K562 (cell line): Measurements from ENCODE around the gene MAD1L1. TPM values are rescaled to one million over a fixed set of nuclear protein-coding genes. Genes with fewer than 3 reads are reported as not detected.

Source experiments
- ATAC-seq: fragments of 200-7000 bp; cut with Tn5 transposase; 3 replicates; pipeline ENCODE4 v1.9.1; 2020; ENCODE audit warnings: moderate library complexity
- BruUV-seq: library from RNA; stranded (reverse); fragments of 400-500 nt; replicated peaks from 2 replicates; lab custom pipeline; 2021; lab: Mats Ljungman, UMichigan
- CTCF ChIA-PET: fragments of 300-600 bp; formaldehyde crosslinking; extraction: SDS; loops from one replicate; lab custom pipeline; 2021; ENCODE audit warnings: low intra/inter-chr PET ratio; lab: Yijun Ruan, JAX
- POLR2A ChIA-PET: fragments of 300-600, 350-650 bp; sonication (Branson Sonifier 250); formaldehyde crosslinking; extraction: SDS; loops from one replicate; lab custom pipeline; 2021; ENCODE audit warnings: antibody characterized with exemption, inconsistent platforms; lab: Yijun Ruan, JAX
- DNase-seq, 4 experiments: peaks; one replicate each; pipeline versions ENCODE4 v3.0.0 to v3.0.0-alpha.2; 2011 to 2018; ENCODE audit warnings: low spot score in 3 of 4, mixed read lengths in 3 of 4; ENCODE audit errors: extremely low read depth in 1 of 4
- FAIRE-seq: peaks from 2 replicates; lab custom pipeline; 2011; peaks lifted over from hg19 to GRCh38; lab: Jason Lieb, UNC
- H2AFZ ChIP-seq: 2 replicates; pipeline ENCODE4 v1.6.0; 2011; ENCODE audit warnings: low read depth, low read length, control low read depth, inconsistent platforms
- H3K27ac ChIP-seq: fragments of 200-600 bp; 3 replicates; pipeline ENCODE4 v1.8.0; 2011; ENCODE audit warnings: low read depth, mild to moderate bottlenecking, control low read depth, inconsistent platforms, low read length, moderate library complexity, mixed read lengths; ENCODE audit errors: extremely low read depth
- H3K27me3 ChIP-seq, 2 experiments: fragments of 300-600 bp in 1 of 2; 2 replicates in 1 of 2; 3 replicates in 1 of 2; pipeline versions ENCODE4 v1.6.0 to v1.8.0; 2011; ENCODE audit warnings: inconsistent platforms in 2 of 2, low read length in 2 of 2, mild to moderate bottlenecking in 1 of 2, mixed read lengths in 1 of 2, moderate library complexity in 1 of 2; ENCODE audit not compliant: control insufficient read depth in 2 of 2, insufficient read depth in 2 of 2
- H3K36me3 ChIP-seq: fragments of 300-600 bp; 3 replicates; pipeline ENCODE4 v1.8.0; 2011; ENCODE audit warnings: mild to moderate bottlenecking, low read length, inconsistent platforms; ENCODE audit not compliant: control insufficient read depth, insufficient read depth
- H3K4me1 ChIP-seq, 2 experiments: fragments of 200-600 bp in 1 of 2; replicated peaks in 1 of 2; 2 replicates in 1 of 2; 3 replicates in 1 of 2; pipeline versions ENCODE4 v1.5.1 to v1.8.0; 2011; ENCODE audit warnings: inconsistent platforms in 2 of 2, low read length in 2 of 2, mild to moderate bottlenecking in 1 of 2, mixed read lengths in 1 of 2, moderate library complexity in 1 of 2; ENCODE audit not compliant: control insufficient read depth in 2 of 2, insufficient read depth in 2 of 2
- H3K4me2 ChIP-seq: 2 replicates; pipeline ENCODE4 v1.6.1; 2011; ENCODE audit warnings: low read length, control low read depth, inconsistent platforms, mixed read lengths; ENCODE audit not compliant: insufficient read depth
- H3K4me3 ChIP-seq: fragments of 200-600 bp; sonication (generic), shearing (Covaris generic); 2 replicates; pipeline ENCODE4 v1.5.1; 2016; ENCODE audit warnings: control low read depth, inconsistent platforms
- H3K79me2 ChIP-seq: fragments of 200-600 bp; 3 replicates; pipeline ENCODE4 v1.8.0; 2011; ENCODE audit warnings: low read length, inconsistent platforms; ENCODE audit not compliant: control insufficient read depth, insufficient read depth
- H3K9ac ChIP-seq, 2 experiments: 2 replicates each; pipeline versions ENCODE4 v1.6.0 to v1.6.1; 2011; ENCODE audit warnings: low read depth in 2 of 2, low read length in 2 of 2, control low read depth in 1 of 2, inconsistent platforms in 1 of 2, mild to moderate bottlenecking in 1 of 2, mixed read lengths in 1 of 2; ENCODE audit not compliant: insufficient read depth in 1 of 2
- H3K9me1 ChIP-seq: one replicate; pipeline ENCODE4 v1.6.0; 2011; ENCODE audit warnings: inconsistent platforms, mild to moderate bottlenecking, low read length, moderate library complexity; ENCODE audit not compliant: control insufficient read depth, insufficient read depth
- H3K9me3 ChIP-seq: replicated peaks from 2 replicates; pipeline ENCODE4 v1.5.1; 2011; ENCODE audit warnings: low read depth, low read length, inconsistent platforms; ENCODE audit not compliant: control insufficient read depth, insufficient read depth
- H4K20me1 ChIP-seq: replicated peaks from 2 replicates; pipeline ENCODE4 v1.6.1; 2011; ENCODE audit warnings: low read length, inconsistent platforms, mixed read lengths; ENCODE audit not compliant: control insufficient read depth, insufficient read depth
- BDP1 ChIP-seq: IDR thresholded peaks from 3 replicates; pipeline ENCODE4 v1.6.1; 2011; ENCODE audit not compliant: insufficient read length, insufficient read depth
- CHCHD3 ChIP-seq: fragments of 250-450 bp; sonication (Bioruptor Pico); IDR thresholded peaks from 2 replicates; pipeline ENCODE4 v2.1.2; 2022; ENCODE audit warnings: mild to moderate bottlenecking
- MCM3 ChIP-seq: fragments of 450-650 bp; IDR thresholded peaks from 2 replicates; pipeline ENCODE4 v1.6.1; 2016
- NFRKB ChIP-seq: fragments of 450-650 bp; IDR thresholded peaks from 2 replicates; pipeline ENCODE4 v1.6.1; 2016; ENCODE audit warnings: low read depth
- NR2C1 ChIP-seq, 2 experiments: fragments of 450-650 bp; IDR thresholded peaks; 2 replicates each; pipeline ENCODE4 v1.6.1; 2017; ENCODE audit warnings: mild to moderate bottlenecking in 2 of 2, antibody characterized with exemption in 1 of 2, inconsistent platforms in 1 of 2, missing compliant biosample characterization in 1 of 2, missing genetic modification characterization in 1 of 2
- RAD51 ChIP-seq: fragments of 450-650 bp; IDR thresholded peaks from 2 replicates; pipeline ENCODE4 v1.7.1; 2016; ENCODE audit warnings: low read depth, mild to moderate bottlenecking, borderline replicate concordance
- SAP30 ChIP-seq: fragments of 200-600 bp; sonication (generic); IDR thresholded peaks from 2 replicates; pipeline ENCODE4 v1.6.1; 2012; ENCODE audit warnings: borderline replicate concordance, low read depth, mild to moderate bottlenecking, moderate library complexity, low read length, control low read depth, inconsistent platforms; ENCODE audit not compliant: insufficient read depth, poor library complexity, severe bottlenecking
- SRSF7 ChIP-seq: fragments of 200-400 bp; formaldehyde crosslinking; optimal IDR thresholded peaks from 2 replicates; pipeline ENCODE3; 2017; ENCODE audit warnings: mild to moderate bottlenecking, low read depth, low read length
- TBP ChIP-seq: optimal IDR thresholded peaks from 2 replicates; pipeline ENCODE3; 2011; ENCODE audit warnings: low read depth, low read length, improper control_type of control experiment
- WGBS: fragments of 100-300 bp; shearing (Covaris generic); methylation state at CpG from one replicate; pipeline ENCODE4 v1.1.6; 2016; ENCODE audit warnings: low coverage, mixed read lengths; ENCODE audit not compliant: insufficient coverage; ENCODE audit errors: missing lambda C conversion rate; 5-methylcytosine and 5-hydroxymethylcytosine counted together
- in situ Hi-C: fragments of 300-500 bp; cut with MboI; formaldehyde crosslinking; loops from 4 replicates; pipeline ENCODE4 v1.15.0; 2018; ENCODE audit warnings: inconsistent platforms, mixed read lengths
- intact Hi-C: fragments of 100-400 bp; cut with micrococcal nuclease; formaldehyde crosslinking; loops from 2 replicates; pipeline ENCODE4 v1.14.2; 2022
- polyA plus RNA-seq, 8 experiments: library from polyadenylated mRNA; depleted of rRNA in 4 of 8; stranded (reverse) in 5 of 8; unstranded in 3 of 8; fragments of >200 nt; fragmentation: Nextera tagmentation in 2 of 8; fragmentation: Illumina TruSeq in 1 of 8; extraction: Ambion mirVana in 2 of 8; extraction: Trizol in 1 of 8; gene quantifications; 2 replicates each; pipeline versions ENCODE4 v1.2.1 to v1.2.3, GENCODE V29; 2011 to 2014; ENCODE audit warnings: inconsistent platforms in 1 of 8, missing spikeins in 1 of 8
- total RNA-seq, 7 experiments: library from RNA; depleted of rRNA in 6 of 7; stranded (reverse); fragments of >200 nt in 6 of 7; fragmentation: Illumina TruSeq in 2 of 7; extraction: Trizol in 2 of 7; gene quantifications; 2 replicates each; pipeline versions ENCODE4 v1.2.1 to v1.2.3, GENCODE V29; 2011 to 2021; ENCODE audit warnings: low replicate concordance in 1 of 7
- TF ChIP-seq, protein P1 (sequence below): sonication (generic); formaldehyde crosslinking; IDR thresholded peaks from 2 replicates; pipeline ENCODE4 v1.8.0; 2023; ENCODE audit warnings: missing genetic modification reagents, mild to moderate bottlenecking, borderline replicate concordance

The MAD1L1 gene
- total and polyA plus RNA-seq, 9 of the 15 experiments (the other 6 are each of a cell fraction or from before 2014, with no cell fraction given), result 1.7 to 89.7 (median 18.0) TPM

DNA sequence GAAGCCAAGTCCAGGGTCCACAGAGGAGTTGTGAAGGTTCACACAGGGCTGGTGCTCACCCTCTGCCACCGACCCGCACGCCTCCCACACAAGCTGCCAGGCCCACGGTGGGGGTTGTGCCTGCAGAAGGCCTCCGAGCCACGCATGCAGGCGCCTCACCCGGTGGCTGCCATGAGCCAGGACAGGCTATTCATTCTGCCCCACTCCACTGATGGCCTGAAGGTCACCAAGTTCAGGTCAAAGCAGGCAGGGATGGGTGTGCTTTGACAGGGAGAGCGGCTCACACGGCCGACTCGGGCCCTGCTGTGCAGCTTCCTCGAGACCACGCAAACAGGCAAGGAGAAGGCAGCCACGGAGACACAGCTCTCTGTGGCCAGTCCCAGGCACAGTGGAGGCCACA is 143.9 kb downstream of the MAD1L1 start (continued):
- TF ChIP-seq, protein P1, sequence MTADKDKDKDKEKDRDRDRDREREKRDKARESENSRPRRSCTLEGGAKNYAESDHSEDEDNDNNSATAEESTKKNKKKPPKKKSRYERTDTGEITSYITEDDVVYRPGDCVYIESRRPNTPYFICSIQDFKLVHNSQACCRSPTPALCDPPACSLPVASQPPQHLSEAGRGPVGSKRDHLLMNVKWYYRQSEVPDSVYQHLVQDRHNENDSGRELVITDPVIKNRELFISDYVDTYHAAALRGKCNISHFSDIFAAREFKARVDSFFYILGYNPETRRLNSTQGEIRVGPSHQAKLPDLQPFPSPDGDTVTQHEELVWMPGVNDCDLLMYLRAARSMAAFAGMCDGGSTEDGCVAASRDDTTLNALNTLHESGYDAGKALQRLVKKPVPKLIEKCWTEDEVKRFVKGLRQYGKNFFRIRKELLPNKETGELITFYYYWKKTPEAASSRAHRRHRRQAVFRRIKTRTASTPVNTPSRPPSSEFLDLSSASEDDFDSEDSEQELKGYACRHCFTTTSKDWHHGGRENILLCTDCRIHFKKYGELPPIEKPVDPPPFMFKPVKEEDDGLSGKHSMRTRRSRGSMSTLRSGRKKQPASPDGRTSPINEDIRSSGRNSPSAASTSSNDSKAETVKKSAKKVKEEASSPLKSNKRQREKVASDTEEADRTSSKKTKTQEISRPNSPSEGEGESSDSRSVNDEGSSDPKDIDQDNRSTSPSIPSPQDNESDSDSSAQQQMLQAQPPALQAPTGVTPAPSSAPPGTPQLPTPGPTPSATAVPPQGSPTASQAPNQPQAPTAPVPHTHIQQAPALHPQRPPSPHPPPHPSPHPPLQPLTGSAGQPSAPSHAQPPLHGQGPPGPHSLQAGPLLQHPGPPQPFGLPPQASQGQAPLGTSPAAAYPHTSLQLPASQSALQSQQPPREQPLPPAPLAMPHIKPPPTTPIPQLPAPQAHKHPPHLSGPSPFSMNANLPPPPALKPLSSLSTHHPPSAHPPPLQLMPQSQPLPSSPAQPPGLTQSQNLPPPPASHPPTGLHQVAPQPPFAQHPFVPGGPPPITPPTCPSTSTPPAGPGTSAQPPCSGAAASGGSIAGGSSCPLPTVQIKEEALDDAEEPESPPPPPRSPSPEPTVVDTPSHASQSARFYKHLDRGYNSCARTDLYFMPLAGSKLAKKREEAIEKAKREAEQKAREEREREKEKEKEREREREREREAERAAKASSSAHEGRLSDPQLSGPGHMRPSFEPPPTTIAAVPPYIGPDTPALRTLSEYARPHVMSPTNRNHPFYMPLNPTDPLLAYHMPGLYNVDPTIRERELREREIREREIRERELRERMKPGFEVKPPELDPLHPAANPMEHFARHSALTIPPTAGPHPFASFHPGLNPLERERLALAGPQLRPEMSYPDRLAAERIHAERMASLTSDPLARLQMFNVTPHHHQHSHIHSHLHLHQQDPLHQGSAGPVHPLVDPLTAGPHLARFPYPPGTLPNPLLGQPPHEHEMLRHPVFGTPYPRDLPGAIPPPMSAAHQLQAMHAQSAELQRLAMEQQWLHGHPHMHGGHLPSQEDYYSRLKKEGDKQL, result no peak
- no peak for TF ChIP-seq MCM3
- no peak for TF ChIP-seq RAD51
- no peak for TF ChIP-seq SRSF7
- TF ChIP-seq NFRKB, result no peak
- no peak for TF ChIP-seq TBP
- TF ChIP-seq BDP1, result no peak

DNA sequence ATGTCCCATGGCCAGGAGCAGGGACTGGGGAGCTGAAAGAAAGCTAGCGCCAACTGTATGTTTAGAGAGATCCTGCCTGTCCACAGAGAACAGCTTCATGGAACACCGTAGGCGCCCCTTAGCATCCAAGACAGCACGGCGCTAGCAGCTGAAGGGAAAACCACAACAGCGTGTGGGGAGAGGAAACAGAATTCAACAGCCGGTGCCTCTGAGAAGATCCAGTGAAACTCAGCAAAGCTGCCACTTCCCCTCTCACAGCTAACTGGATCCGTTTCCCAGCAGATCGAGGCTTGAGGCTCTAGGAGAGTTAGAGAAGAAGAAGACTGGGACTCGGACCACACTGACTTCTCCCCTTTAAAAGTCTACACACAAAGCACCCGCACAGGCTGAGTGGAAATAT is 145.0 kb downstream of the MAD1L1 start:
- Histone ChIP-seq H3K27me3 (no peaks in the 10 kb centered on the region), H4K20me1 (0 out of 2 replicates have a peak, but pooled peaks cover 3% of the 10 kb centered on the region), H3K9ac (no peak overlapping the region; a peak in 1 of 4 replicates), H3K4me1 (peaks cover 0 to 28% of the 10 kb centered on the region in 2 experiments; a peak in 2 of 5 replicates), H3K79me2 (no peaks in the 10 kb centered on the region), H2AFZ (no peak overlapping the region), H3K9me3 (no peaks in the 10 kb centered on the region), H3K36me3 (peaks cover 6% of the 10 kb centered on the region; the same call in 2 of the 3 replicates), H3K4me3 (no peak overlapping the region), H3K9me1 (peaks cover 3% of the 10 kb centered on the region), H3K4me2 (no peak overlapping the region), H3K27ac (no peak overlapping the region)
- ATAC-seq, result no peak
- BruUV-seq, result no TSS peak
- no peak for DNase-seq
- no peak for FAIRE-seq
- intact Hi-C loops, result no loop called here
- 89% methylated on average over 11 of the region's 11 CpGs for WGBS
- ChIA-PET POLR2A (interaction anchor here (0.6 to 0.8 kb wide), 2 partner anchors 8 to 9 kb away, joined by 3 to 4 read pairs; no protein-coding TSS in a partner anchor), CTCF (no interaction called here)
- in situ Hi-C loops, result no loop called here
- no peak for TF ChIP-seq SAP30
- no peak for TF ChIP-seq NR2C1 (IDR thresholded peaks at IDR 0.05)
- TF ChIP-seq NR2C1 (tag; IDR thresholded peaks at IDR 0.05), result no peak
- no peak for TF ChIP-seq CHCHD3 (CRISPR knock-in tag)
